ENCODE data around the gene NEMP1.
"Not testable (repeated sequence)": the region's sequence is repeated elsewhere in the genome, so short reads cannot be mapped to it uniquely, and the experiment has no call there.

The NEMP1 gene

DNA sequence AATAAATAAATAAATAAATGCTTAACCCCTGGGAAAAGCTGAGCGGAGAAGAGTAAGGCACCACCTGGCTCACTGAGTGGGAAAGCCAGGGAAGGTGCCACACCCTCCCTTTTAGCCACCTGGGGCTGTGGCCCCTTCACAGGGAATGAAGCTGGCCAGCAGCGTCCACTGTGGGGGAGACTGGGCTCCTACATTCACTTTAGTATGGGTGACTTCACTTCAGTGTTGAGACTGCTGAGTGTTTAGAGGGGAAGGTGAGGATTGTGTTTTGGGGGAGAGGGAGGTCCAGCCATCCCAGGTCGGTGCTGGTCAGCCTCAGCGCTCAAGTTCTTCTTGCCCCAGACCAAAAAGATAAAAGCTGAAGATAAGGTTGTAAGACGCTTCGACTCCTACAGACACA lies 11.9 kb upstream of the NEMP1 start:
- DNase-seq, result no peak

DNA sequence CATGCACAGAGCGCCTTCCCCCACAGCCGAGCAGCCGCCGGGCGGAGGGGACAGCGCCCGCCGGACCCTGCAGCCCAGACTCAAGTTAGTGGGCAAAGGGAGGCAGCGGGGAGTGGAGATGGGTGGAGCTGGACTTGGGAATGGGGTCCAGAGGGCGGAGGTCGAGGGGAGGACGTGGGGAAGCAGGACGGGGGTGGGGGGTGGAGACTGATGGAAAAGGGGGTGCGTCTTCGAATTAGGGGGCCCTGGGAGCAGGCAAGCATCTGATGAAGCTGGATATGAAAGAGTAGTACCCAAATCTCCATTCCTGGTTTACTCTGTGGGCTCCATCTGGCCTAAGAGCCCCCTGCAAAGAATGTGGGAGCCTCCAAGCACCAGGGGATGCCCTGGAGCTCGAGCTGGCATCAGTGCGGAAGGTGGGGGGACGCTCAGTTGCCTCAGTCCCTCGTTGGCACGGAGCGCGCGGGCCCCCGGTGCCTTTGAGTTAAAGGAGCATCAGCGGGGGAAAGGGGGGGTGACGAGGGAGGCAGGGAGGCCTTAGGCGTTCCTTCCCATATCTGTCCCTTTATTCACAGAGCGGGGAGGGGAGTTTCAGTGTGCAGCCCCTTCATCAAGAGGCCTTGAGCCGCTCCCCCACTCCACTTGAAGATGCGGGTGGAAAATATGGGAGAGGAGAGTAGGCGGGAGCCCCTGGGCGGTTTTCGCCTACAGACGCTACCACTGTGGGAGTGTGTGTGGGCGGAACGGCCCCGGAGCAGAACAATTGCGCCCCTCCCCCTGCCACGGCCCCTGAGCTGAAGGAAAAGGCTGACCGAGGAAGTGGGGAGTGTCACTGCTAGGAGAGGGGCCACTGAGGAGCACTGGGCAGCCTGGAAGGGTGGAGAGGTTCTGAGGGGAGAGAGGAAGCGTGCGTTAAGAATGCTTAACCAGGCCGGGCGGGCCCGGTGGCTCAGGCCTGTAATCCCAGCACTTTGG lies 11.0 kb upstream of the NEMP1 start:
- DNase-seq, result peak; percentile 40

DNA sequence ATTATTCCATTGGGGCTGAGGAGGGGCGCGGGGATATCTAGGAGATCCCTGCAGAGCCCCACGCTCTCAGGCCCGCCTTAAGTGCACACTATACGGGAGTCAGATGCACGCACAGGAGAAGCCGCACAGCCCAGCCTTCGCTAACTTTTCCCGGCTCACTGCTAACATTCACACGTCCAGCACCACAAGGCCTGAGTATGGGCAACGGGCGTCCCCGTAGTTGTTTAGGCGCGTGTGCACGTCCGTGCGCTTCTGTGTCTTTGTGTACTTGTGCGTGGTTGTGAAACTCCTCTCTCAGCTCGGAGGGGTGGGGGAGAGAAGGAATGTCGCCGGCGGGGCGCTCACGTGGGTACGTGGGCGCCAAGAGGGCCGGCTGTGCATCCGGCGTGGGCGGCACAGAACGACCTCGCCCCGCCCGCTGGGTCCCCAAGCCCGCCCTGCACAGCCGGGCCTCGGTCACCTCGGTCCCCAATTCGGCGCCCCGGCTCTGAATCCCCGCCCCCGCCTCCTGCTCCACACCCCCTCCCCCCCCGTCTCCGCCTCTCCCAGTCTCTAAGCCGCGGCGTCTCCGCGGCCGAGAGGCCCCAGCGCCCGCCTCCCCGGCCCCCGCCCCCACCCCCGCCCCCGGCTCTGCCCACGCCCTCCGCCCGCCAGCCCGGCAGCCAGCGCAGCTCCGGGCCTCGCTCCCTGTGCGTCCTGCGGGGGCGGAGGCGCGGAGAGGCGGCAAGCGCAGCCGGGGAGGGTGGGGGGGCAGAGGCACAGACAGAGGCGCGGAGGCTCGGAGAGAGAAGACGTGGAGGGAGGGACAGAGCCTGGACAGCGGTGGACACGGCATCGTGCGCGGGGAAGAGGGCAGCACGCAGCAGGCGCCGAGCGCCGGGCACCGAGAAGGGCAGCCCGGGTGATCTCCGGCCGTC lies 10.0 kb upstream of the NEMP1 start, which contains the start of gene NAB2:
Gene NAB2, plus strand, starts transcription at position 761 of the 917 bp plus-strand sequence. CDS start 158 bp downstream, outside the sequence.
- DNase-seq, result peak; percentile 94

DNA sequence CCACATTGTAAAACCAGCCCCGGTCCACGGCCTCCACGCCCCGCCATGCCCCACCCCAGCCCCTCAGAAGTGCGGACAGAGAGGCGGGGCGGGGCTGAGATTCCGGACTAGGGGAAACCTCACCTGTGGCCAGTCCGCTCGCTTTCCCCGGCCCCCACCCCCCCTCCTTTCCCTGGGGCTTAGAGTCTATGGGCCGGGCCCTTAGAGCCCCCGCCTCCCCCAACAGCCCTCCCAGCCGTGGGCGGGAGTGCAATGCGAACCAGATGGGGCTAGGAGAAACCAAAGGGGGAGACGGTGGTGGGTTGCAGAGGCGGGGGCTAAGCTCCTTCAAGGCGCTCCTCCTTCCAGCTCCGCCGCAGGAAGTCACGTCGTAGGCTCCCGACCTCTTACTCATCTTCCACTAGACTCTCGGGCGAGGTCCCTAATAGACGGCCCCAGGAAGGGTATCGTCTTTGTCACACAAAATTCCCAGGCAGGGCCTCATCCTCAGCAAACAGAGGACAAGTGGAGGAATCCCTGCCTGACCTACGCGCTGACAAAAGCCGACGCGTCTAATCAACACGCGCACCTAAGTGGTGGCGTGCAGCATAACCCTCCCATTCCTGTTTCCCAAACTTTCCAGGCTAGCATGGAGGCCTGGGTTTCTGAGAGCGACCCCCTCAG lies 9.2 kb upstream of the NEMP1 start:
- DNase-seq, result peak; percentile 66

DNA sequence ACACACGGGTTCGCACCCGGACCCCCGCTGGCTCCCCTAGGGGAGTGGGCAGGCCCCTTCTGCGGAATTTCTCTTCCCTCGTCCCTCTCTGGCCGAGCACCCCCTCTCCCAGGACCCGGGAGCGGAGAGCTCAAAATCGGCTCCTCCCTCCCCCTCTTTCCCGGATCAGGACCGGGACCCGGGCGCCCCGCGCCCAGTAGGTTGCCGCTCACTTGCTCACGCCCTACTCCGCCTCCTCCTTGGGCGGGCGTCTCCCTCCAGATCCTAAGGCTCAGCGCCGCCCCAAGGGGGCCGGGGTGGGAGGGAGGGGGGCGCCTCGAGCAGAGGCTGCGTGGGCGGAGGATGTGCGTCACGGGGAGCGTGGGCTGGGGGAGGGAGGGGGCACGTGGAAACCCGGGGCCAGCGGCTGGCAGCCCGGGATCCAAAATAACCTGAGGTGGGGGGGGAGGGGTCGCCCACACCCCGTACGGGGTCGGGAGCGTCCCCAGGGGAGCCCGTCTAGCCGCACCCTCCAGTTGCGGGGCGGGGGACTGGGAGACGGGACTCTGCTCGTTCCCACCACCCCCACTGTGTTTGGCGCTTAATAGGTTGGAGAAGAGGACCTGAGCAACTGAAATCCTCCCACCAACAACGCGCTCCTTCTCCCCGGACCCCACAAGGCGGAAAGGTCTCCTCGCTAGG lies 8.6 kb upstream of the NEMP1 start:
- peak; percentile 94 for DNase-seq

DNA sequence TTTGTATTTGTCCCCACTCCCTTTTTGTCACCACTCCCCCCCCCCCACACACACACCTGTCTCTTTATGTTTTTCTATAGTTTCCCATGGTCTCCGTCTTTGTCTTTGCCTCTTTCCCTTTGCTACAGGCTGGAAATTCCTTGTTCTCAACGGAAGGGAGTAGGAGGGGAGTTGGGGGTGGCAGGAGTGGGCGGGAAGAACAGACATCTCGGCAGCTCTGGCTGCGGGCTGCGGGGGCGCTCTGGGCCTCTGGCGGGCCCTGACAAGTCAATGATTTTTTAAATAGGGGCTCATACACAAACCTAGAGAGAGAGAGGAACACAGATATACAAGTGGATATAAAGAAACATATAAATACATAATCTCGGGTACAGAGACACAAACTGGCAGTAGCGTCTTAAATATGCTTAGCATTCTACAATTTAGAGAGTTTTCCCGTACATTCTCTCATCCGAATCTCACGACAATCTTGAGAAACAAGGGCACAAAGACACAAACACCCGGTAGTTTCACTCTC lies 8.0 kb upstream of the NEMP1 start:
- DNase-seq, result peak; percentile 45

DNA sequence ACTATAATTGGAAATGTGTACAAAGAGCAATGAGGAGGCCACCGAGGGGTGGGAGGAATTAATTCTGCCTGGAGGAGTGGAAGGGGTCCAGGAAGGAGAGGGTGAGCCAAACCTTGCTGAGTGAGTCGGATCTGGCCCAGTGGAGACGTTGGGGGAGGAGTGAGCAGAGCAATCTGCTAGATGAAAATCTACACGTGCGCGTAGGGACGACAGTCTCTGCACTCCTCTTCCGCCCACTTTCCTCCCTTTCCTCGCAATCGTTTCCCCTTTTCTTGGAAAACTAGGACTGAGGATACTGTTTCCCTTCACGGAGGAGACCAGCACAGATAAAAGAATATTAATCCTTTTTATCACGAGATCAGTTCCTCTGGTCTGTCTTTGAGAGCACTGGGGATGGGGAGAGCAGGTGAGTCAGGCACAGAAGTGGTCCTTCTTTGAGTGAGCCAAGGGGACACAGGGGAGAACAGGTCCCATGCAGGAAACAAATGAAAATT lies 7.5 kb upstream of the NEMP1 start:
- no peak for DNase-seq

DNA sequence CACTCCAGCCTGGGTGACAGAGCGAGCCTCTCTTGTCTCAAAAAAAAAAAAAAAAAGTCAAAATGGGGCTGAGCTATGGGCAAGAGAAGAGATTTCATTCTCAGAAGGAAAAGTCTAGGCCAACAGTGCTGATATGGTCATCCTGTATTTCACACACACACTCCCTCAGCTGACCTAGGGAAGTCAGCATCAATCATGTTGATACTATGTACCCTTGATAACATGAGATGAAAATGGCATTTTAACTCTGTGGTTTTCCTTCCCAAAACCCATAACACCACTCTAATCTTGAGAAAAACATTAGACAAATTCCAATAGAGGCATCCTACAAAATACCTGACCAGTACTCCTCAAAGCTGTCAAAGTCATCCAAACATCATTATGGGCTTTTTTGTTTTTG lies 2.3 kb upstream of the NEMP1 start:
- no peak for DNase-seq

DNA sequence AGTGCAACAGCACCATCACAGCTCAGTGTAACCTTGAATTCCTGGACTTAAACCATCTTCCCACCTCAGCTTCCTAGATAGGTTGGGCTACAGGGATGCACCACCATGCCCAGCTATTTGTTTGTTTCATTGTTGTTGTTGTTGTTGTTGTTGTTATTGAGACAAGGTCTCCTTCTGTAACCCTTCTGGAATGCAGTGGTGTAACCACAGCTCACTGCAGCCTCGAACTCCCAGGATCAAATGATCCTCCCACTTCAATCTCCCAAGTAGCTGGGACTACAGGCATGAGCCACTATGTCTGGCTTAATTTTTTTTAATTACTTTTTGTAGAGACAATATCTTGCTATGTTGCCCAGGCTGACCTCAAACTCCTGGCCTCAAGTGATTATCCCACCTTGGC lies 1.2 kb upstream of the NEMP1 start:
- DNase-seq, result no peak

DNA sequence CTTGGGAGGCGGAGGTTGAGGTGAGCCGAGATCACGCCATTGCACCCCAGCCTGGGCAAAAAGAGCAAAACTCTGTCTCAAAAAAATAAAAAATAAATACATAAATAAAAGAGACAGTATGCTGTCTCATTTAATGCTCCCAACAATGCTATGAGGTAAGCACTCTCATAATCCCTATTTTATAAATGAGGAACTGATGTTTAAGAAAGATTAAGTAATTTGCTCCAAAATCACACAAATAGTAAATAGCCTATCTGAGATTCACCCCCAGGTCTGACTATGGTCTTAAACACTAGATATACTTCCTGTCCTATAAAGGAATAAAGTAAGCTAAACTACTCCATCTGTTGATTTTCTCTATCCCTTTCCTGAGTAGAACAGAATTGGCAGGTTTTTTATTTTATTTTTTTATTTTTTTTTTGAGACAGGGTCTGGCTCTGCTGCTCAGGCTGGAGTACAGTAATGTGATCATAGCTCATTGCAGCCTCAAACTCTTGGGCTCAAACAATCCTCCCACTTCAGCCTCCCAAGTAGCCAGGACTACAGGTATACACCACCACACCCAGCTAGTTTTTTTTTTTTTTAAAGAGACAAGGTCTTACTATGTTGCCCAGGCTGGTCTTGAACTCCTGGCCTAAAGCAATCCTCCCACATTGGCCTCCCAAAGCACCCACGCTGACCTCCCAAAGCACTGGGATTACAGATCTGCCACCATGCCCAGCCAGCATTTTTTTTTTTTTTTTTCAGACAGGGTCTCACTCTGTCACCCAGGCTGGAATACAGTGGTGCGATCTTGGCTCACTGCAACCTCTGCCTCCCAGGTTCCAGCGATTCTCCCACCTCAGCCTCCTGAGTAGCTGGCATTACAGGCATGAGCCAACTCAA lies 4.8 kb downstream of the NEMP1 start:
- DNase-seq, result not testable (repeated sequence)

DNA sequence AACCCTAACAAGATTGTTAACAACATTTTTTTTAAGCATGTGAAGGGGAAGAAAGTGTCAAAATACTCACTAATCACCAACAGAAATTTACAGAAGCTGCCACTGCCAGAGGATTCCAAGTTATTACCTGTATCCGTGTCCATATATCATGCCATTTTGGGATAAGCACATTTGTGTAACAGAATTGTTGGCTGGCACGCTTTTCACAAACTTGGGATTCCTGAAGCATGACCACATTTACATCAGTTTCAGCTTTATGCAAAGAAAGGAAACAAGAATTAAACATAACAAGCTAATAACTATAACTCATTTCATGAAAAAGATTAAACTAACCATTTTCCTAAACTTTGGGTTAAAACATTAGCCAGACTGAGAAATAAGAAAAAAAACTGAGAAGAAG lies 5.9 kb downstream of the NEMP1 start:
- no peak for DNase-seq

DNA sequence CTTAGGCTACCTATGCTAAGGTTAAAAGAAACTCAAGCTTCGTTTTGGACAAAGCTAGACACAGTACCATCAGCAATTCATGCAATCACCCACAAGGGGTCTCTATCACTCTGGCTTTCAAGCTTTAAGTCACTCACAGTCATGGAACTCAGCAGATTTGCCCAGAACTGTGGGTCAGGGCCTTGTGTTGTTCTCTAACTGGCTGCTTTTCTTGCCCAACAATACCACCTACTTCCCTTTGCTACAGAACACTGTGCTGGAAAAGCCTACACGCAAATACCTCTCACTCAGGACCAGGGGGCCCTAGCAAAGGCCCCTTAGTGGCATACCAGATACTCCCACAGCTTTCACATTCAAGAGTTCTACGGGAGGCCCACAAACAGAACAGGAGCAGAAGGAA lies 9.1 kb downstream of the NEMP1 start:
- peak; percentile 48 for DNase-seq

DNA sequence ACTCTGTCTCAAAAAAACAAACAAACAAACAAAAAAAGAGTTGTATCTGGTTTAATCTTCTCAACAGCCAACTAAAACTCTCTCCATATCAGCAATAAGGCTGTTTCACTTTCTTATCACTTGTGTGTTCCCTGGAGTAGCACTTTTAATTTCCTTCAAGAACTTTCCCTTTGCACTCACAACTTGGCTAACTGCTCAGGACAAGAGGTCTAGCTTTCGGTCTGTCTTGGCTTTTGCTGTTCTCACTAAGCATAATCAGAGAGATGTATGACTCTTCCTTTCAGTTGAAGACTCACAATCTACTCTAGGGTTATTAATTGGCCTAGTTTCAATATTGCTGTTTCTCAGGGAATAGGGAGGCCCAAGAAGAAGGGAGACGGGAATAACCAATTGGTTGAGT lies 12.3 kb downstream of the NEMP1 start:
- no peak for DNase-seq

DNA sequence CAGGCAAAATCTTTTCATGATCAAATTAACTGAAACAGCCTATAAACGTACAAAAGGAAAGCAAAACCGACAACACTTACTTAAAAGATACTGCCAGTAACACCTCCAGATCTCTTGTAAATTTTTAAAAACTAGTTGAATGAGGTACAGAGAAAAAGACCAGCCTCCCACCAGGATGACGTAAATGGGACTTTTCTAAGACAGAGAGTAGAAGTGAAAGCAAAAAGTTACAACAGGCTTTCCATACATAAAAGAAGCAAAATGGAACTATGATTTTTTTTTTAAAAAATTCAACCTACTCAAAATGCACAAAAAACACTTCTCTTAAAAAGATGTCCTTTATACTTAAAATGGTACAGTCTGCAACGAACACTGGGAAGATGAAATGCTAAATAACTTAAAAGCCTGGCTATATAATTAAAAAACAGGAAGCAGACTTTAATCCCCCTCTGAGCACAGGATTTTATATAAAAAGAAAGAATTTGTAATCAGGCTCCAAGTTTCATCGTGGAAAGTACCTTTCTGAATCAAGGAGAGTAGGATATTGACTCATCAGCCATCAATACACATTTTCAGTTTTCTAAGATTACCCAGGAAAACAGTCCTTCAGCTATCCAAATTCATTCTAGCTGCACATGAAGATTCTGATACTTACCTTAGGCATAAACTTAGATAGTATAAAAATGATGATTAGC lies 14.5 kb downstream of the NEMP1 start:
- DNase-seq, result peak; percentile 38

DNA sequence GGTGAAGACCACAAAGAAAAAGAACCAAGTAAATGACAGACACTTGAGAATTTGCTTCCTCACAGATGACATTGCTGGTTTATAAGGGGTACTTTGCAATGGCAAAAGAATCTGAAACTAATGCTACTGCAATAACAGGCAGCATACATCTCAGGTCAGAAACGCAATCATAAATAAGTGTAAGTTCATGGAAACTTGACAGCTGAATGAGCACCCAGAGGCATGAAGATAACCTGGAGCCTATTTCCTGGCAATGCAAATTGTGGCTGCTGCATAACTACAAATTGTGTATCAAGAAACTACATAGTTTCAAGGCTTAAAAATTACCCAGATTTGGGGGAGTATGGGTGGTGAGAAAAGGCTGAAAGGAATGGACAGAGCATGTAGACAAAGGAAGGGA lies 20.1 kb downstream of the NEMP1 start:
- no peak for DNase-seq

DNA sequence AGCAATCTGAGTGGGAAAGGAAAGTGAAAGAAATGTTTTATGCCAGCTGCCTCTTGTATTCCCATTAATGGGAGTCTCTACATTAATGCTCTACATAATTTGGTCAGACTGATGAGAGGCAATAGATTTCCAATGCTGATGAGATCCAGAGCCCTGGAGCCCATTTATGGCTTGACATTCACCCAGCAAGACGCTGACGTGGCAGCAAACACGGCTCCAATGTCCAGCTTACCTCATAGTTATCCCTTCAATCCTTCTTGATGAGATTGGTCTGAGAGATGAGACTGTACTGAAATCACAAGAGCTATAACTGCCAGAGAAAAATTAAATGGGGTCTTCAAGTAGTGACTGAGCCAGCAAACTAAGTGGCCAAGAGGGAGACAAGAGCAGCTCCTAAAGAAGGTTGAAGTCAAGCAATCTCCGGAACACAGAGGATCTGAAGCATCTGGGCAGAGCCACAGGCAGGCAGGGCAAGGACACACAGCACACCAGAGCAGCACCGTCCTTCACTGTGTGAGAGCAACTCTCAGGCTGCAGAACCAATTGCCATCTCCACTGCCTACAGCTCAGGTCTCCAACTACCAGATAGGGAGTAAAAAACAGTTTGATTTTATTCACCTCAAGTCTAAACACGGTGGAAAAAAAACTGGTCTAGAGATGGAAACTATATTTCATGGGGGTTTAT lies 21.4 kb downstream of the NEMP1 start:
- DNase-seq, result no peak

DNA sequence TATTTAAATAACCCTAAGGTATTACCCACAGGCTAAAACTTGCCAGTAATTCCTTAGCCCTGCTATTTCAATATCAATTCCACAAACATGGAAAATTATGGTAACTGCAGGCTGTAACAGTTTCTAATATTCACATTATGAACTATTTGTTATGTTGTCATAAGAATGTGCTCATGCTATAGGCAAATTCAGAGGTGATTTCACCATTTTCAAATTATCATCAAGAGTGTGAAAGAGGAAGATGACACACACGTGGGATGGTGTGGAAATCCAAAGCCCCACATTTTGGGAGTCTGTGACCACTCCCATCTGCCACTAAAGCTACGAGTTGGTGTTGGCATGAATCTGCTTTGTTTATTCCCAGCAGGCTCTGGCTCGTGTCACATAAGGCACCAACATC lies 22.8 kb downstream of the NEMP1 start:
- no peak for DNase-seq

DNA sequence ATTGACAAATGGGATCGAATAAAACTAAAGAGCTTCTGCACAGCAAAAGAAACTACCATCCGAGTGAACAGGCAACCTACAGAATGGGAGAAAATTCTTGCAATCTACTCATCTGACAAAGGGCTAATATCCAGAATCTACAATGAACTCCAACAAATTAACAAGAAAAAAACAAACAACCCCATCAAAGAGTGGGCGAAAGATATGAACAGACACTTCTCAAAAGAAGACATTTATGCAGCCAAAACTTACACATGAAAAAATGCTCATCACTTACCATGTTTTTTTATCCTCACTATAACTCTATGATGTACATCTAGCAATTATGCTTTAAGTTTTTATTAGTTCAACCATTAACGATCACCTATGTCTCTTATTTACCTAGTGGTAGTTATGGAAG lies 24.7 kb downstream of the NEMP1 start:
- DNase-seq, result not testable (repeated sequence)

DNA sequence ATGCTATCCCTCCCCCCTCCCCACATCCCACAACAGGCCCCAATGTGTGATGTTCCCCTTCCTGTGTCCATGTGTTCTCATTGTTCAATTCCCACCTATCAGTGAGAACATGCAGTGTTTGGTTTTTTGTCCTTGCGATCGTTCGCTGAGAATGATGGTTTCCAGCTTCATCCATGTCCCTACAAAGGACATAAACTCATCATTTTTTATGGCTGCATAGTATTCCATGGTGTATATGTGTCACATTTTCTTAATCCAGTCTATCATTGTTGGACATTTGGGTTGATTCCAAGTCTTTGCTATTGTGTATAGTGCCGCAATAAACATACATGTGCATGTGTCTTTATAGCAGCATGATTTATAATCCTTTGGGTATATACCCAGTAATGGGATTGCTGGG lies 25.4 kb downstream of the NEMP1 start:
- not testable (repeated sequence) for DNase-seq

DNA sequence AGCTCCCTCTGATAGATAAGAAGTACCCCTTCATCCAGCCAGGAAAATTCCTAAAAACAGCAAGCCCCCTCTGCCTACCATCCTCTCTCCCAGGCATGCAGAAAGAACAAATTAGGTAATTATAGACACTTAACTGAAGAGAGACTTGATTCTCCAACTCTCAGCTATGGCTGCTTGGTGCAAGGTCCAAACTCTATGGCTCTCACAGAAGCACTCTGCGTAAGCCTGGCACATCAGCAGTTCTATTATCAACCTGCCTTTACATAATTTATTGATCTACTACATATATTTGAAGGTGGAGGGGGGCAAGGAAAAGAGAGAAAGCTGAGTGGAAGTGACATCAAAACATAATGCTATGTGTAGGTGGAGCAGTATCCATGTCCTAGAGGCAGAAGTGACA lies 27.6 kb downstream of the NEMP1 start:
- DNase-seq, result no peak

Measured in activated CD4-positive, alpha-beta T cell treated with anti-CD3 and anti-CD28 coated beads, Interleukin-2, amount 50 U/mL, for 1 hour (primary cell).